ENCODE results near the gene ZNF581. TPM values are rescaled to one million over a fixed set of nuclear protein-coding genes. Genes with fewer than 3 reads are reported as not detected.

The ZNF581 gene
- total RNA-seq, 2 donors from 2014 or later: 15.2 to 18.7 TPM

- intact Hi-C loops (cut with DNase I, micrococcal nuclease): no loop called here
- ATAC-seq (no peak), DNase-seq (peak in 1 of 2 donors; percentile 23)
Measured at GRCh38 chr19:55694656-55695491, 51.4 kb downstream of the ZNF581 start.

Other genes with a start within 250 kb of the ZNF581 start
- gene UBE2S, start 235.9 kb upstream of the ZNF581 start, total RNA-seq: 10 to 100 TPM; 20.9 to 33.7 TPM
- gene SHISA7, start 200.3 kb upstream of the ZNF581 start, total RNA-seq: not detected
- gene ISOC2, start 182.0 kb upstream of the ZNF581 start, total RNA-seq: 100 to 1,000 TPM in 1 of 2 donors, 10 to 100 TPM in 1; 63.5 to 115 TPM
- not detected for gene C19orf85, start 178.9 kb upstream of the ZNF581 start, total RNA-seq
- 10 to 100 TPM in 1 of 2 donors, 1 to 10 TPM in 1; 8.0 to 10.3 TPM for gene ZNF628, start 167.0 kb upstream of the ZNF581 start, total RNA-seq
- gene NAT14, start 158.5 kb upstream of the ZNF581 start, total RNA-seq: 1 to 10 TPM; 4.0 to 4.8 TPM
- 1 to 10 TPM; 2.6 to 5.8 TPM for gene SSC5D, start 155.2 kb upstream of the ZNF581 start, total RNA-seq
- not detected for gene SBK2, start 106.5 kb upstream of the ZNF581 start, total RNA-seq
- gene SBK3, start 98.1 kb upstream of the ZNF581 start, total RNA-seq: not detected
- 1 to 10 TPM; 5.3 to 7.3 TPM for gene ZNF579, start 62.8 kb upstream of the ZNF581 start, total RNA-seq
- 10 to 100 TPM; 14.7 to 15.5 TPM for gene FIZ1, start 44.1 kb upstream of the ZNF581 start, total RNA-seq
- gene ZNF524, start 43.4 kb upstream of the ZNF581 start, total RNA-seq: 10 to 100 TPM; 26.6 to 36.4 TPM
- gene ZNF865, start 38.0 kb upstream of the ZNF581 start, total RNA-seq: 10 to 100 TPM; 13.0 to 13.6 TPM
- 10 to 100 TPM in 1 of 2 donors, 1 to 10 TPM in 1; 8.6 to 11.6 TPM for gene ZNF784, start 19.1 kb upstream of the ZNF581 start, total RNA-seq
- gene ZNF580, start 2.6 kb upstream of the ZNF581 start, total RNA-seq: 10 to 100 TPM; 22.5 to 23.3 TPM
- gene CCDC106, start 4.6 kb downstream of the ZNF581 start, total RNA-seq: 1 to 10 TPM; 6.2 to 6.7 TPM
- gene U2AF2, start 11.4 kb downstream of the ZNF581 start, total RNA-seq: 100 to 1,000 TPM; 142 to 167 TPM
- gene EPN1, start 31.6 kb downstream of the ZNF581 start, total RNA-seq: 100 to 1,000 TPM; 235 to 239 TPM
- not detected for gene NLRP9, start 94.8 kb downstream of the ZNF581 start, total RNA-seq
- not detected for gene RFPL4A, start 115.4 kb downstream of the ZNF581 start, total RNA-seq
- gene RFPL4AL1, start 125.5 kb downstream of the ZNF581 start, total RNA-seq: not detected
- under 1 TPM; 0.11 to 0.12 TPM for gene NLRP11, start 188.3 kb downstream of the ZNF581 start, total RNA-seq
- gene NLRP4, start 192.9 kb downstream of the ZNF581 start, total RNA-seq: not detected

All from left colon (tissue), 2 donors.